ENCODE data around the gene ERGIC1. TPM values are rescaled to one million over a fixed set of nuclear protein-coding genes. Genes with fewer than 3 reads are reported as not detected.

Gene ERGIC1
- total RNA-seq, 1 donor from 2014 or later = 99.1 TPM

DNA sequence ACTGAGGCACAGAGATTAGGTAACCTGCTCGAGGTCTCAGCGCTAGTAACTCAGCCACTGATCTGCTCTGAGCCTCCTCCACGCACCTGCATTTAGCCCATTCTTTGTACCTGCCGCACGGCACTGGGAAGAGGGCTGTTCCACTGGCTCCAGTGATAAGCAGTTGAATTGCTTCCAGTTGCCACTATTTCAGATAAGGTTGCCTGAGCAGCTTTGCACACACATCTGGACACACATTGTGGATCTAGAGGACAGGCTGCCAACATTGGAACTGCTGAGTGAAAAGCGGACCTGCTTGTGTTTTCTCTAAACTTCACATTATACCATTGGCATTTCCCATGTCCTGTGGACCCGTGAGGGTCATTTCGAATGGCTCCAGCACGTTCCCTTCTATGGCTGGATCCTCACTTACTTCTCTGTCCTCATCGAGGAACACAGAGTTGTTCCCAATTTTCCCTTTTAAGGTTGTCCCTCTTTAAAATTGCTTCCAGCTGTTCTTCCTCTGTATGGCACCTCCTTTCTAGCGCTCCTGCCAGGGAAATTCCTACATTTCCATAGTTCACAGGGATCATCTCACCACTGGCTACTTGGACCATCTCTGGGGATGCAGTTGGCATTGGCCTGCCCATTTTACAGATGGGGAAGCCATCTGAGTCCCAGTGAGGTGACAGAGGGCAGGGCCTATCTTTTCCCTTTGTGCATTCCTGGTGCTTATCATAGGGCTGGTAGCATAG is 79.2 kb downstream of the ERGIC1 start:
- TF ChIP-seq, protein P1, sequence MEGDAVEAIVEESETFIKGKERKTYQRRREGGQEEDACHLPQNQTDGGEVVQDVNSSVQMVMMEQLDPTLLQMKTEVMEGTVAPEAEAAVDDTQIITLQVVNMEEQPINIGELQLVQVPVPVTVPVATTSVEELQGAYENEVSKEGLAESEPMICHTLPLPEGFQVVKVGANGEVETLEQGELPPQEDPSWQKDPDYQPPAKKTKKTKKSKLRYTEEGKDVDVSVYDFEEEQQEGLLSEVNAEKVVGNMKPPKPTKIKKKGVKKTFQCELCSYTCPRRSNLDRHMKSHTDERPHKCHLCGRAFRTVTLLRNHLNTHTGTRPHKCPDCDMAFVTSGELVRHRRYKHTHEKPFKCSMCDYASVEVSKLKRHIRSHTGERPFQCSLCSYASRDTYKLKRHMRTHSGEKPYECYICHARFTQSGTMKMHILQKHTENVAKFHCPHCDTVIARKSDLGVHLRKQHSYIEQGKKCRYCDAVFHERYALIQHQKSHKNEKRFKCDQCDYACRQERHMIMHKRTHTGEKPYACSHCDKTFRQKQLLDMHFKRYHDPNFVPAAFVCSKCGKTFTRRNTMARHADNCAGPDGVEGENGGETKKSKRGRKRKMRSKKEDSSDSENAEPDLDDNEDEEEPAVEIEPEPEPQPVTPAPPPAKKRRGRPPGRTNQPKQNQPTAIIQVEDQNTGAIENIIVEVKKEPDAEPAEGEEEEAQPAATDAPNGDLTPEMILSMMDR (conservative IDR thresholded peaks at IDR 0.05; ENCODE audit: low read depth, low read length) = no peak
- no peak overlapping the region for H3K4me3 ChIP-seq (ENCODE audit: low read depth, low read length)
- no peak for DNase-seq (ENCODE audit: low read depth)

DNA sequence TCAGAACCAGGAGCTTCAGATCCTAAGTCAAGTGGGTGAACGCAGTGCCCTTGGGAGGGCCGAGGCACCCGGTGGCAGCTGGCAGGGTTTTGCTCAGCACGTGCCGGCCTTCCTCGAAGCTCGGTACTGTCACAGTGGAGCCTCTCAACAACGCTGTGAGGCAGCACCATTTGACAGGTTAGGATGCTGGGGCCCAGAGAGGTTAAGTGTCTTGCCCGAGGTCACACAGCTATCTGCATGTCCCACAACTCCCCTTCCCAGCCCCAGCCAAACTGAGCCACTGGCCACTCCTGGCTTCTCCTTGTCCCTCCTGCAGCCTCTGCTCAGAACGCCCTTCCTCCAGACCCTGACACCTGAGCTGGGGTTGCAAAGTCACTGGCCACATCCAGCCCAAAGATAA is 81.5 kb downstream of the ERGIC1 start:
- no peak overlapping the region for H3K4me3 ChIP-seq (ENCODE audit: low read depth, low read length)
- DNase-seq (ENCODE audit: low read depth) = no peak
- TF ChIP-seq, protein P1 (conservative IDR thresholded peaks at IDR 0.05; ENCODE audit: low read depth, low read length) = no peak

DNA sequence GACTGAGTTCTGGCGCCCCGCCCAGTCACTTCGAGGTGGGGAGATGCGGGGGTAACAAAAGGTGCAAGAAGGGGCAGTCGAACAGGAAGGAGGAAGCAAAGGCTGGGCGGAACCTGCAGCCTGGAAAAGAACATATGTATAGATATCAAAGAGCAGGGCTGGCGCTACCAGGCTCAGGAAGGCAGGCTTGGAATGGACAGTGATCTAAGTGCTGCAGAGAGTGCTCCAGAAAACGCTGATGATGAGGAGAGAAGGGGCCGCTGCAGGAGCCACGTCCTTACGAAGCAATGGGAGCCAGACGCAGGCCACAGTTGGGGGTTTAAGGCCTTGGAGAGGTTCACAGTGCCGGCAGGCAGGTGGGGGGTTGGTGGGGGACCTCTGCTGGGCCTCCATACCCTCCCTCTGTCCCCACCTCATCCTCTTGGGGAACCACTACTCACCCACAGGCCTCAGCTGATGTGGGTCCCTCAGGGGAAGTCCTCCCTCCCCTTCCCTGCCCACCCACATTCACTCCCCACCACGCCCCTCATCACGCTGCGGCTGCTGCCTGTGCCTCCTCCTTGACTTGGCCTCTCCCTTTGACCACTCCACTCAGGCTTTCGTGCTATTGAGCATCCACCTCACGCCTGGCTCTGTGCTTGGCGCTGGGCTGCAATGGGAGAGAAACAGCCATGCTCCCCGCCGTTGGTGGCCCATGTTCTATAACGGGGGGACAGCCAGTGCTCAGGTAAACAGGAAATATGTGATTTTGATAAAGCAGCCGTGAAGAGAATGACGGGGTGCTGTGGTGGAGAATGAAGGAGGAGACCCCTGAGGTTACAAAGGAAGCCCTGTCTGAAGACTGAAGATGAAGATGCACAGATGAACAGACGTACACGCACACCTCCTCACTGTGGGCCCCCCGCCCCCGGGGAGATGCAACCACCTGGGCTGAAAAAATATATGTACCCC is 84.6 kb downstream of the ERGIC1 start:
- DNase-seq (ENCODE audit: low read depth) = no peak
- TF ChIP-seq, protein P1 (conservative IDR thresholded peaks at IDR 0.05; ENCODE audit: low read depth, low read length) = no peak
- no peak overlapping the region for H3K4me3 ChIP-seq (ENCODE audit: low read depth, low read length)

DNA sequence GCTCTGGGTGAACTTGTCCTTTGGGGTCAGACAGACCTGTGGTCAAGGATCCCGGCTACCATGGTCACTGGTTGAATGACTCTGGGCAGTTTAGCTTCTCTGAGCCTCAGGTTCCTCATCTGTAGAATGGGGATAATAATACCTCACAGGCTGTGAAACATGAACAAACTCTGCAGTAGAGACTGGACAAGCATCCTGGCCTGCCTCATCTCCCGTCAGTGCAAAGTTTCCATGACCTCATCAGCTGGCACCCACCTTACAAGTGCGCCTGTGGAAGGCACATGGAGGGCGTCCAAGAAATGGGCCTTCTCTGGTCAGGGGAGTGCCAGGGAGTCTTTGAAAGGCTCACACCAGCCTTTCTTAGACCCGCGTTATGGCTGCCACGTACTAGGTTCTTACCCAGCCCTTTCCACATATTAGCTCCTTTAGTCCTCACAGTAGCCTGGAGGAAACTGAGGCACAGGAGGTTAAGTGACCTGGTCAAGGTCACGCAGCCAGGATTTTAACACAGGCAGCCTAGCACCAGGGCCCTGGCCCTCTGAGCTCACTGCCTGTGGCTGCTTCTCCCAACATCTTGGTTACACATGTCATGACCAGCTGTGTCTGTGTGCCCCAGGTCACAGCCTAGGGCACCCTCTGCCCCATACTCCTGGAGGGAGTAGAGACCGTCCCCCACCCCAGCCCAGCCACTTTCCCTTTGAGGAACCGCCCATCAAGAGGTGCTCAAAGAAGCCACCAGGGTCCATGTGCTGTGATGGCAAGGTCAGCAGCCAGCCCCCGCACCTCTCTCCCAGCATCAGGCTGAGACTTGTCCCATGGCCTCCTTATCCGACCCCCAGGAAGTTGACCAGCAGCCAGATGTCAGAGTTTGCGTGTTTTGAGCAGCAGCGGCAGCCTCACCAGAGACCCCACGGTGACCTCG is 85.7 kb downstream of the ERGIC1 start:
- no peak for DNase-seq (ENCODE audit: low read depth)
- no peak overlapping the region for H3K4me3 ChIP-seq (ENCODE audit: low read depth, low read length)
- TF ChIP-seq, protein P1 (conservative IDR thresholded peaks at IDR 0.05; ENCODE audit: low read depth, low read length) = no peak

DNA sequence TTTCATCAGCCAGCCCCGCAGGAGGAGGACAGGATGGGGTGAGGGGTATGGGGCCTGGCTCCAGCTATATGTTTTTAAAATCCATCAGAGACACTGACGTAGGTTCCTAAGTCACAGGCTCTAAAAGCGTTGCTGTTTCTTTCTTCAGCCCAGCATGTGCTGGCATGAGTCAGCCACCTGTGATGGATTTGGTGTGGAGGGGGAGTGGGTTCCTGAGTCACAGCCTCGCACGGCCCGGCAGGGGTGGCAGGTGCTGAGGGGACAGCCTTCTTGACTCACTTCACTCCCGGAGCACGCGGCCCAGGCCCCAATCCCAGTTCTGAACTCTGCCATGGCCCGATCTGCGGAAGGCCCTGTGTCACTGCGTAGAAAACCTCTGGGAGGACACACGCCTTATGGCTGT is 86.4 kb downstream of the ERGIC1 start:
- no peak overlapping the region for H3K4me3 ChIP-seq (ENCODE audit: low read depth, low read length)
- TF ChIP-seq, protein P1 (conservative IDR thresholded peaks at IDR 0.05; ENCODE audit: low read depth, low read length) = no peak
- DNase-seq (ENCODE audit: low read depth) = no peak

DNA sequence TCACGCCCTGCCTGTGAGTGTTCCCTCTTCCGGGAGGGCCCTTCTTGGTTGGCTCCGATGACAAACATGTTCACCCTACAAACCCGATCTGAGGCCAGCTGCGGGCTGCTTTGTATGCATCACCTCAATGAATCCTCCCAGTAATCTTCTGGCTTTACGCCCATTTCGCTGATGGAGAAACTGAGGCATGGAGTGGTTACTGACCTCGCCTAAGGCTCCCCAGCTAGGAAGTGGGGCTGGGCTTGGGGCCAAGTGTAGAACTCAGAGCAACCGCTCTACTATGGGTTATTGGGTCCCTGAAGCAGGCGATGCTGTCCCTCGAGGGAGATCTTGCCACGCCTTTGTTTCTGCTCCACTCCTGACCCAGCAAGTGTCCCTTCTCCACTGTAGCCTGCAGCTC is 86.9 kb downstream of the ERGIC1 start:
- no peak for DNase-seq (ENCODE audit: low read depth)
- TF ChIP-seq, protein P1 (conservative IDR thresholded peaks at IDR 0.05; ENCODE audit: low read depth, low read length) = no peak

More for the DNA sequence above, 86.9 kb downstream of the ERGIC1 start:
- H3K4me3 ChIP-seq (ENCODE audit: low read depth, low read length) = no peak overlapping the region
